ENCODE measurements around the gene CTIF.

CTIF gene

DNA sequence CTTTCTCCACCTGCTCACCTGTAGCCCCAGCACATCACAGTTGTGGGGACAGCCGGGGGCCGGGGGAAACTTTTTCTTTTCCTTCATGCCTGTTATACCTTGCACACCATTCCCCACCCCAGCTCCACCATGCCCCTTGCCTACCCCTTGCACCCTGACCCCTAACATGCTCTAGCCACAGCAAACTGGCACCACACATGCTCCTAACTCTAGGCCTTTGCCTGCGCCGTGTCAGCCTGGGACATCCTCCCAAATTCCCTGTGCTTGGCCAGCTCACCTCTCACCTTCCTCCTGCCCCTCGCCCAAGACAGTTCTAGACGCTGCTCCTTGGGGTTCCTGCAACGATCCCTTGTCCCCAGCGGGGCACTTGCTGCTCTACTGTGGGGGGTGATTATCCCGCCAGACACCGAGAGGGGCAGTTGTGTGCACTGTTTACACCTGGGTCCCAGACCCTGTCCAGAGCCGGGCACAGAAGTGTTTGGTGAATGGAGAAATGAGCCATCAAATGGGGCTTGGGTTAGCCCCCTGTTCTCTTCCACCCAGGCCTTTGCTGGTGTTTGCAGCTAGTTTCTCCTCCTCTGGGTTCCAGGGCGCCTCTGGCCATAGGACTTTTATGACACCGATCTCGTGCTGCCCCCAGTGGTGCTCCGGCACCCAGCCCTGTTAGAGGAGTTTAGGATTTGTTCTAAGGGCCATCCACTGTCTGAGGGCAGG, 129.8 kb downstream of the CTIF start:
- no peak for DNase-seq

- DNase-seq: no peak
Observed at GRCh38 chr18:48669180-48669675, 130.4 kb downstream of the CTIF start.

- no peak for DNase-seq
Observed at GRCh38 chr18:48669991-48670750, 131.3 kb downstream of the CTIF start.

GRCh38 chr18:48670751-48671560, 132.1 kb downstream of the CTIF start:
- no peak for DNase-seq

DNA sequence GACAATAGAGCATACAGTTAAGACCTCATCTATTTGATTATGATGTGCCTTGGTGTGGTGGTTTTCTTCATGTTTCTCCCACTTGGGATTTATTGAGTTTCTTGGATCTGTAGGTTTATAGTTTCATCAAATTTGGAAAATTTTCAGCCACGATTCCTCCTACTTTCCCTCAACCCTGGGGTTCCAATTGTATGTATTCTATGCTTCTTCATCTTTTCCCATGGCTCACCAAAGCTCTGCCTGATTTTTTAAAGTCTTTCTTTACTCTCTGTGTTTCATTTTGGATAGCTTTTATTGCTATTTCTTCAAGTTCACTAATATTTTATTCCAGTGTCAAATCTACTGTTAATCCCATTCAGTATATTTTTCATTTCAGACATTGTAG, 132.7 kb downstream of the CTIF start:
- DNase-seq: no peak

GRCh38 chr18:48672671-48673340, 134.0 kb downstream of the CTIF start:
- no peak for DNase-seq

DNA sequence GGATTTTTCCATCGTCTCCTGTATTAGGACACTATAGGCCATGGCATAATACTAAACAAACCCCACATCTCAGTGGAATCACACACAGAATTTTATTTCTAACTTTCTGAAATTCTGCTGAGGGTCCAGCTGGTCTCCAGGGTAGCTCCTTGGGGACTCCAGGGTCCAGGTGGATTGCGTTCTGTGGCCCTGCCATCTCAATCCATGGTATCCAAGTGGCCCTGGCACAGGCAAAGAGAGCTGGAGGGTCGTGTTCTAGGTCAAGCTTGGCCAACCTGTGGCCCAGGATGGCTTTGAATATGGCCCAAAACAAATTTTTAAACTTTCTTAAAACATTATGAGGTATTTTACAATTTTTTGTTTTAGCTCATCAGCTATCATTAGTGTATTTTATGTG, 134.6 kb downstream of the CTIF start:
- no peak for DNase-seq

DNA sequence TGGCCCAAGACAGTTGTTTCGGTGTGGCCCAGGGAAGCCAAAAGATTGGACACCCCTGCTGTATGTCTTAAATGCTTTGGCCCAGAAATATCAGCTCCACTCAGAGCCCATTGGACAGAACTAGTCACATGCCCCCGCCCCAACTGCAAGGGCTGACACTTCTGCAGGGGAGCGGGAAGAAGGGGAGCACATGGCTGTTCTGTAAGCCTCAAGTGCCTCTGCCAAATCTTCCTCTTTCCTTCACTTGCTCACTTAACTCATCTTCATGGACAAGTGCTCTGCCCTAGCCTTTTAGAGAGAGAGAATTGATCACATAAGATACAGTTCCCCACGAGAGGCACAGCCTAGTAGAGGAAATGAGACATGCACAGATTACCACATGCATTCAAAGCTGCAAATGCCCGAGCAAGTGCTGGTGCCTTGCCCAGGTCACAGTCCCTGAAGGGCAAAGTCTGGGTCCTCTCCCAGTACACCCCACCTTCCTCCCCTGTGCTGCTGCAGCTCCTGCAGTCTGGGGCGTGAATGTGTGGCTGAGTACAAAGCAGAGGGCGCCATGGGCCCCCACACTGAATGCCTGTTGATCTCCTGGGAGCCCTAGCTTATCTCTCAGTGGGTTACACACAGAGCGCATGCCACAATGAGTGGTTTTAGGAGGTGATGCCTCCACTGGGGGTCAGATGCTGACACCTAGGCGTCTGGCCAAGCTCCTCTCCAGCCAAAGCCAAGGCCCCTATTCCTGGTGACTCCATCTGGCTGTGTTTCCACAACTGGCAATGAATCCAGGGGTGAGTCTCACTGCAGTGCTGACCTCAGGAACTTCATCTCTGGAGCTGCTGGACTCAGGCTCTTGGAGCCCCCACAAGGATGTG, 135.3 kb downstream of the CTIF start:
- no peak for DNase-seq

DNA sequence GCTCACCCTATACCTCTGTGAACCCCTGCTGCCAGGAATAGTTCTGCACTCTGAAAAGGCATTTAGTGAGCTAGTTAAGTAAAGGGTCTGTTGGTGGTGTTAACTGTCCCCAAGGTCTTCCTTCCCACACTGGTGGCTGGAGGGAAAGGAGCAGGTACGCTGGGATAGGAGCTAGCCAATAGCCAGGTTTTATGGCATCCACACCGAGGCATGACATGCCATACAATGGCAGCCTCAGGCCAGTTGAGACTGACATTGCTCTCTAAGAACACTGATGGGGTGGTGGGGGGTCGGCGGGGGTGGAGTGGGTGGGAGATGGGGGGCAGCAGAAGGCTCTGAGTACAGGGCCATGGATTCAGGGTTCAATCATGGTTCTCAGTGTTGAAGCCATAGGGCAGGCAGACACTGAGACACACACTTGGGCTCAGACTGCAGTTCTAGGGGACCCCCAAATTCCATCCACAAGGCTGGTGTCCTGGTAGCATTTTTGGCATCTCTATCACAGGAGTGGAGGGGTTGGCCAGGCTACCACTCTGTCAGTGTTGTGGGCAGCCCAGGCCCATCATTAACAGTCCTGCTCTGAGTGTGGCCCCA, 136.0 kb downstream of the CTIF start:
- DNase-seq: no peak

DNA sequence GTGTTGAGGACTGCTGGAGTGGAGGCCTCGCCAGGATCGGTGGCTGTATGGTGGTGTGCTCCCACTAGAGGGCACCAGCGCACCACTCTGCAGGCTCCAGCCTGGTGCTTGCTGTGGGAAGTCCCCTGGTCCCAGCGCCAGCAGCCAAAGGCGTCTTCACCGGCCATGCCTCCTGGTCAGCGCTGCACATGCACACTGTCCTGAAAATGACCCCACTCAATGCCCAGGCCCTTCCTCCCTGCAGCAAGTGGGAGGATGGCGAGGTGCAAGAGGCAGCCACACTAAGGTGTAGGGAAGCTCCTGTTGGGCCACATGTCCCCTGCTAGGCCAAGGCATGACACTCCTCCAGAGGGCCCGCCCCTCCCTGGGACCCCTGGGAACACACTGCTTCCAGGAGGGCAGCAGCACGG, 136.5 kb downstream of the CTIF start:
- DNase-seq: peak; percentile 8 to 35

DNA sequence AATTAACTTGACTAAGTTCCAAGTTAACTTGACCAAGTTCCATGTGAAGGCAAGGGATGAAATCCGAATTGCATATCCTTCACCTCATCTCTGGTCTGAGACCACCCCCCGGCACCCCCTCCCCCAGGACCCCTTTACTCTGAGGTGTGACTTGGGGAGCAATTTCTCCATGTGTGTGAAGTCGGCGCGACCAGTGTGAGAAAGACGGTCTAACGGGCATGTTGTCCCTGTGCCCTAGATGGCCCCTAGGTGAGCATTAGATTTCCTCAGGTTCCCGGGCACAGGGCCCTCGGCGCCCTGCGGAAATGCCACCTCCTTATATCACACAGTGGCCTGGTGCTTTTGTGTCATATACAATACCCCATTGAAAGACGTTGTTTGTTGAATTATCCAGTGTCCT, 137.1 kb downstream of the CTIF start:
- no peak for DNase-seq

GRCh38 chr18:48676346-48676745, 137.5 kb downstream of the CTIF start:
- no peak for DNase-seq

DNA sequence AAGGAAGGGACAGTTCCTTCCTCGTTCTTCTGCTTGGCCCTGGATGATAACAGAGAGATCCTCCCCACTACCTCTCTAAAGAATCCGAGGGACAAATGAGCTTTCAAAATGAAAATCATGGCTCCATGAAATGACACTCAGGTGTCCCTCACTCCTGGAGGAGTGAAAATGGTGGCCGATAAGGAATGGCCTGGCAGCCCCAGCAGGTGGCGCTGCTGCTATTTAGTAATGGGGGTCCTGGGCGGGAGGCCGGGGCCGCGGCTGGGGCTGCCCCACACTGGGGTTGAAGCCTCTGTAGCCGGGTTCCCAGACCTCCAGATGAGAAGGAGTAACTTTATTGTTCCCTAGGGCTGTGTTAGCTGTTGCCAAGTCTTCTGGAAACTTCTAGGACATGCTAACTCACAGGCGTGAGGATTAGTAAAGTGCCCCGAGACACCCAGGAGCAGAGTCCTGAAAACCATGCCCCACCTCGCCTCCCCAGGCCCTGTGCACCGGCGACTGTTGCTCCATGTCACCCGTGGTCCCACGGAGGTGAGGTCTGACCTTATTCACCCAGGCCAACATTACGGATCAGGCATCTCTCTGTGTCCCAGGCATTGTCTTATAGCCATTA, 138.0 kb downstream of the CTIF start:
- DNase-seq: no peak

GRCh38 chr18:48678237-48679115, 139.6 kb downstream of the CTIF start:
- no peak for DNase-seq

DNA sequence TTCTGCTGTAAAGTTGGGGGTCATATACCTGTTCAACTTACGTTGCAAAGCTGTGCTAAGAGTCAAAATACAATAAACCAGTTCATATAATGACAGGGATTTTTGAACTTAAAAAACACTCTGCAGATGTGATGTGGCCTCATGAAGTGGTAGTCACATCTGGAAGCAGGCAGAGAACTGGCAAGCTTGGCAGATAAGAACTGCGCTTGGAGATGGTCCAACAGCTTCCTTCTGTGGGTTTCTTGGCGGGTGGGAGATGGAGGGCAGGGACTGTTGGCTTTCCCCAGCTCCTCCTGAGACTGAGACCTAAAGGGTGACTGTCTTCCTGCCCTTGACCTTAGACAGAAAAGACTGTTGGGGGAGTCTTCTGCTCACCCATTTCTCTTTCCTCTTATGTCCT, 140.4 kb downstream of the CTIF start:
- no peak for DNase-seq

- no peak for DNase-seq
Observed at GRCh38 chr18:48680339-48681250, 141.8 kb downstream of the CTIF start.

GRCh38 chr18:48682768-48683167, 143.9 kb downstream of the CTIF start:
- DNase-seq: no peak

GRCh38 chr18:48683197-48683596, 144.4 kb downstream of the CTIF start:
- no peak for DNase-seq

GRCh38 chr18:48683661-48684060, 144.8 kb downstream of the CTIF start:
- no peak for DNase-seq

Measured in NCI-H187 (cell line).